HG03045 (cell line): Measurements from ENCODE around the gene FGFBP3.
"Not testable (repeated sequence)": the region's sequence is repeated elsewhere in the genome, so short reads cannot be mapped to it uniquely, and the experiment has no call there.

Source experiments
- ATAC-seq: cut with Tn5 transposase; IDR thresholded peaks from one replicate; pipeline ENCODE4 v1.9.1; 2021; ENCODE audit warnings: mild to moderate bottlenecking, moderate library complexity; ENCODE audit not compliant: unreplicated experiment

Gene FGFBP3

GRCh38 chr10:91901784-91902677, 7.3 kb downstream of the FGFBP3 start:
- no peak for ATAC-seq

GRCh38 chr10:91897421-91897820, 11.9 kb downstream of the FGFBP3 start:
- no peak for ATAC-seq

DNA sequence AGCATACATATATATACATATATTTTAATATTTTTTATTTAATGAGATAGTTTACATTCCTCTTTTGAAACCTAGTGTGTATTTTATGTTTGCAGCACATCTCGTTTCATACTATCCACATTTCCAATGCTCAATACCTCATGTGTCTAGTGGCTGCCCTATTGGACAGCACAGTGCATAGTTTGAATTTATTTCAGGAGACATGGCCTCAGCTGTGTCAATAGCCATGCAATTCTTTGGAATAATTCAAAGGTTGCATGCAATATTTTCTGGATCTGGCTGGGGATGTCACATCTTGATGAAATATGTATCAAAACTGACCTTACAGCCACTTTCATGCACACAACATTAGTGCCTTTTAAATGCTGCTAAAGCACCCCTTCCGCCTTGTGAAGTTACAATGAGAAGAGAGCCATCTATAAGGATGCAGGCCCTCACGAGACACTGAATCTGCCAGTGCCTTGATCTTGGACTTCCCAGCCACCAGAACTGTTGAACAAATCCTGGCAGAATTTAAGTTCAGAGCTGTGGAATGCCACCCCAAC, 13.0 kb downstream of the FGFBP3 start:
- ATAC-seq, result no peak

- ATAC-seq, result not testable (repeated sequence)
Observed at GRCh38 chr10:91894261-91894685, 15.0 kb downstream of the FGFBP3 start.

DNA sequence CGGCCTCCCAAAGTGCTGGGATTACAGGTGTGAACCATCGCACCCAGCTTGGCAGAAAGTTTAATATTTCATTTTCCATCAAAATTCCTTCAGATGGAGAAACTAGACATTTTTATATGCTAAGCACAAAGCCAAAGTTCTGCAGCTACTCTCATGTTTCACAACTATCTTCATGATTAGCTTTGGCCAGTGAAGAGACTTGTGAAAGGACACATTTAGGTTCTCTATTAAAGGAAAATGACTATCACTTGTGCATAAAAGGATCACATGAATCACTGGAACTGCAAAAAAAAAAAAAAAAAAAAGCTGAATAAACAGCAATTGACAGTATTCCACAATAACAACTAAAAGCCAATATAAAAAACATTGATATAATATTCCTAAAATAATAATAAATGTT, 16.2 kb downstream of the FGFBP3 start:
- no peak for ATAC-seq

GRCh38 chr10:91891125-91892001, 17.9 kb downstream of the FGFBP3 start:
- ATAC-seq, result no peak

- ATAC-seq, result no peak
Observed at GRCh38 chr10:91887272-91888076, 21.8 kb downstream of the FGFBP3 start.

- ATAC-seq, result no peak
Observed at GRCh38 chr10:91886954-91887271, 22.4 kb downstream of the FGFBP3 start.

GRCh38 chr10:91885362-91886079, 23.8 kb downstream of the FGFBP3 start:
- no peak for ATAC-seq

DNA sequence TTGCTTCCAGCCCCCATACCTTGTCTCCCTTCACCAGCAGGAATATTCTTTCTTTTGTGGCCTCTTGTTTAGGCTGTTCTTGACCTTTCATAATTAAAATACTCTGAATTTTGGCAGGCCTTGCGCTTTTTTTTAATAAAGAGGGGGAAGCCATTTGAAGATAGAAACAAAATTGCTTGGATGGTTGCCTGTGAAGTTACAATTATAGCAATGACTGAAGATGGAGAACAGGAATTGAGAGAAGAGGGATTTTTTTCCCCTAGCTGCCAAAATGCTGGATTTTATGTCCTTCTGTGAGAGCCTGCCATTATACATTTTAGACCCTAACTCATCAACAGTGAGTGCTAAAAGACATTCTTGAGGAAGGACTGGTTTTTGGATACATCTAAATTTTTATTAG, 24.8 kb downstream of the FGFBP3 start:
- no peak for ATAC-seq

DNA sequence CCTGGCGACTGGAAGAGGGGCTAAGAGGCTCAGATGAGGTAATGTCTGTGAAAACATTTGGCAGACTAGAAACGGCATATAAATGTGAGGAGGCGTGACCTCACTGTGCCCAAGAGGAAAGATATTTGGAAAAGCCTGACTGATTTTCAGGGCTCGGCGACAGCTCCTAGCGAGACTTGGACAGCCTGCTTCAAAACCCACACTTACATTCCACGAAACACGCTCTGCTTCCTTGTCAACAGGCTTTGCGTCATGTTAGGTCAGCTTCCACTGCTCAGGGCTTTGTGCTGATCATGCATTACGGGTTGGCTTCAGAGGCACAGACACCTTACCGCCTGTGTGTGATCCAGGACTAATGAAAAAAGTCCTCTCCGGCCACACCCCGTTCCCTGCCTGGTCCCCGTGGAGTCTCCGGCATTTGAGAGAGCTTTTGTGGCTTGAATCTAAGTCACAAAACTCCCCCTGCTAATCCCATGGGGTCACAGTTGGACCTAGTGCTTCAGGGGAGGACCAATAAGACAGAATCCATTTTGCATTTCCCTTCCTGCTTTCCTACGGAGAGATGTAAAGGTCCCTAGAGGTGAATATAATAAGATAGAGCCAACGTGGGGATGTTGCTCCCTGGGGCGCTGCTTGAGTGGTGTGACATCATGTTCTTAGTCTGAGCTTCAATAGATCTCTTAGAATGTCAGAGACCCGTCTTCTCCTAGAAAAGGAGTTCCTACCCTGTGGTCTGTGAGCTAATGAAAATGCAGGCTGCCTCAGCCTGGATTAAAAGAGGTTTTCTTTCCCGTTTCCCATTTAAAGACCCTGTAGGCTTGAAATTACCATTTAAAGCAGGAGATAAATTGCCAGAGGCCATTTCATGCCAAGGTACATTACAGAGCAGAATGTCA, 25.5 kb downstream of the FGFBP3 start:
- no peak for ATAC-seq

DNA sequence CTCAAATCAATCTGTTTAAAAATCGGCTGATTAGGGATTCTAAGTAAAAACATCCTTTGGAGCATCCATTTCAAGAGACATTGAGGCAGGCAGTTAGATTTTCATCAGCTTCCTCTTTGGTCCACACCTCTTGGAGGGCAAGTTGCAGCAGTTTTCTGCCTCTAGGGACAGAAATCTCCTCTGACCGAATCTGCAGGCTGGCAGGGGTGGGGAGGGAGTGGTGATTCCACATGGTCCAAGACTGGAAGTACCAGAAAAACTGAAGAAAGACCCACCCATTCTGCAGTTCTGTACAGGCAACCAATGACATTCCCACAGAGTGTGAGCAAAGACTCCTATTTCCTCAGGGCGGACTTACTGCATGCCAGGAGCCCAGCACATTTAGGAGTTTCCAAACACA, 29.0 kb downstream of the FGFBP3 start:
- no peak for ATAC-seq

DNA sequence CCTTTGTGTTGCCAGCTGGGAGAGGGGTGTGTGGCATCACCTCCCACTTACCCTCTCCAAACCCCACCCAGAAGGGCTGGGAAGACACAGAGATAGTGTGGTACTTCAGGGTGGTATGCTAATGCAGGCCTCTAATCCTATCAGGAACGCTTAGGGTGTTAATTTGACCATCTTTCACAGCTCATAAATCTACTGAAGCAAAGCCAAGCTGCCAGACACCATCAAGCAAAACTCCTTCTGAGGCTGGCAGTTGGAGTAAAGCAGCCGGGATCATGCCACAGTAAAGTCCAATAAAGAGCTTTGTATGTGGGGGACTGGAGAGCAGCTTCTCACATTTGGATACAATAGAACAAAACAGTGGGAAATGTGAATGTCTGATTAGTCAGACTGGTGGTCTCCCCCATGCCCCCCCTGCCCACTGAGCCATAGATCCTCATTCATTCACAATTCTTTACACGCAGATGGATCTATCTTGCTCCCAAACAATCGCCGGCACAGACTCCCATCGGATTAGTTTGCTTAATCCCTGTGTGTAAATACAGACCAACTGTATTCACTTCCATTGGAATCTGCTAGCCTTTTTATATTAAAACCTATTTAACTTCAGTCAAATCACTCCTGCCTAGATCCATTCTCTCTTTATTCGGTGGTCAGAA, 29.6 kb downstream of the FGFBP3 start:
- ATAC-seq, result no peak

- no peak for ATAC-seq
Observed at GRCh38 chr10:91875779-91876178, 33.5 kb downstream of the FGFBP3 start.

DNA sequence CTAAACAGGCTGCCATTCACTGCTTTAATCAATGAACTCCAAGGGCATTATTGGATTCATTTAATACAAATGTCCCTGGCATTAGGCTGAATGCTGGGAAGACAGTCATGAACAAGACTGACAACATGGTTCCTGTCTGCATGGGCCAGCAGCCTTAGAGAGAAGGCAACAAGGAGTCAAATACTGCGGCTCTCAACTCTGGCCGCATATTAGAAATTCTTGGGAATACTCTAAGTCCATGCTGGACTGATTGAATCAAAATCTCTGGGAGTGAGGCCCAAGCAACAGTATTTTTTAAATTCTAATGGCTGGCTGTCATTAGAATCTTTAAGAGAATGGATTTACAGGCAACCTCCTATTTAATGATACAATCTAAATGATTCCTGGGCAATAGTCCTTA, 34.1 kb downstream of the FGFBP3 start:
- no peak for ATAC-seq

- no peak for ATAC-seq
Observed at GRCh38 chr10:91865562-91866081, 43.7 kb downstream of the FGFBP3 start.

- no peak for ATAC-seq
Observed at GRCh38 chr10:91864744-91865143, 44.5 kb downstream of the FGFBP3 start.

DNA sequence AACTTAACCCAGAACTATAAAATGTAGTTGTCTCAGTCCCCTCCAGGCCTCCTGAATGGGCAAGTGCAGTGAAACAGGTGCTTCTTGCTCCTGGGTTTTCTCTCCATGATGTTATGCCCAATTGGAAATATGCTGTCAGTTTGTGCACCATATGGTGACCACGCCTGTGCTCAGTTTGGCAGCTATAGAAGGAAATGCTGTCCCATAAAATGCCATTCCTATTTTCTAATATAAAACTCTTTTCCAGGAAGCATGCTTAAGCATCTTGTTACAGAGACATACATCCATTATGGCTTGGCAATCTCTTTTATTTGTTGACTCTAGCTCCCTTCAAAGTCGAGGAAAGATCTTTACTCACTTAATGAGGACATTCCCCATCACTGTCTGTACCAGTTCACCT, 45.2 kb downstream of the FGFBP3 start:
- no peak for ATAC-seq
